Stimulated activated CD8-positive, alpha-beta memory T cell treated with anti-CD3 and anti-CD28 coated beads, Interleukin-4, amount 100 ng/mL, for 24 hours (primary cell): ENCODE measurements around the gene TOLLIP.
"Not testable (repeated sequence)": the region's sequence is repeated elsewhere in the genome, so short reads cannot be mapped to it uniquely, and the experiment has no call there.

Source experiments
- DNase-seq: peaks from one replicate; pipeline ENCODE4 v3.0.0-alpha.2; 2020; ENCODE audit warnings: low read depth

TOLLIP gene

DNA sequence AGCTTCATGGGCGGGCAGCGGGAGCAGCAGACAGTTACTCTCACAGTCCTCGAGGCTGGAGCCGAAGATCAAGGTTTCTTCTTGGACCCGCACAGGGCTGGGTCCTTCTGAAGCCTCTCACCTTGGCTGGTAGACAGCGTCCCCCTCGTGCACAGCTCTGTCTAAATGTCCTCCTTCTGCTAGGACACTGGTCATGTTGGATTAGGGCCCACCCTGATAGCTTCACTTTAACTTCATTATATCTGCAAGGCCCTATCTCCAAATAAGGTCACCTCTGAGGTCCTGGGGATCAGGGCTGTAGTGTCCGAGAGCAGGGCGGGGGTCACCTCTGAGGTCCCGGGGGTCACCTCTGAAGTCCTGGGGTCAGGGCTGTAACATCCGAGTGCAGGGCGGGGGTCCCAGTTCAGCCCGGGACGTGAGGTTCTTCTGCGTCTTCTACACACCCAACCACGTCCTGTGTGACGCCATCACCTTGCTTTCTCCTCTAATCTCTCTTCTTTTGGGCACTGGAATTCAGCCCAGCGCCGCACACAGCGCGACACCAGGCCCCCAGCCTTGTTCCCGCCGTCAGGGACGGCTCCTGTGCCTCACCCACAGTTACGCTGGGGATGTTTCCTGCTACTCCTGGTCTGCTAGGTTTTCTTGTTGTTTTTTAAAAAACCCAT is 34.1 kb upstream of the TOLLIP start:
- no peak for DNase-seq

DNA sequence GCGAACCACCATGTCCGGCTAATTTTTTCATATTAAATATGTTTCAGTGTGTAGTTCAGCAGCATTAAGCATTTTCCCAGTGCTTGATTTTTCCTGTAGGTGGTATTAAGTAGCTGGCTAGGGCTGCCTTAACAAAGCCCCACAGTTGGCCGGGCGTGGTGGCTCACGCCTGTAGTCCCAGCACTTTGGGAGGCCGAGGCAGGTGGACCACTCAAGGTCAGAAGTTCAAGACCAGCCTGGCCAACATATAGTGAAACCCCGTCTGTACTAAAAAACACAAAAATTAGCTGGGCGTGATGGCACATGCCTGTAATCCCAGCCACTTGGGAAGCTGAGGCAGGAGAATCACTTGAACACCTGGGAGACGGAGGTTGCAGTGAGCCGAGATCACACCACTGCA is 33.5 kb upstream of the TOLLIP start:
- DNase-seq, result no peak

GRCh38 chr11:1341928-1342524 is 32.6 kb upstream of the TOLLIP start:
- no peak for DNase-seq

GRCh38 chr11:1341226-1341625 is 31.8 kb upstream of the TOLLIP start:
- not testable (repeated sequence) for DNase-seq

DNA sequence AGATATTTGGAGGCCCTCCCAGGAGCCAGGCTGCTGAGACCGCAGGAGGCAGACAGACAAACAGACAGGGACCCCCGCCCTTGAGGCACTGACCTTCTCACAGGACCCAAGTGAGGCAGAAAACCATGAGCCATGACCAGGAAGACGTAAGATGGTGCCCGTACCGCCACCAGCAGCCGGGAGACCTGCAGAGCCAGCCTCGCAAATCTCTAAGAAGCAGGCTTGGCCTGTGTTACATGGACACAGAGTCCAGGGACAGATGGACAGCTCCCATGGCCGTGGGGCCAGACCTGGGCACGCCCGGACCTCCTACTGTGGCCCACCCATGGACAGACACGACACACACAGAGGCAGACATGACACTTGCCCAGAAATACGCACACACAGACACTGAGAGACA is 30.7 kb upstream of the TOLLIP start:
- DNase-seq, result no peak

GRCh38 chr11:1339066-1339675 is 29.7 kb upstream of the TOLLIP start:
- DNase-seq, result no peak

- no peak for DNase-seq
Observed at GRCh38 chr11:1338201-1339065, 29.0 kb upstream of the TOLLIP start.

DNA sequence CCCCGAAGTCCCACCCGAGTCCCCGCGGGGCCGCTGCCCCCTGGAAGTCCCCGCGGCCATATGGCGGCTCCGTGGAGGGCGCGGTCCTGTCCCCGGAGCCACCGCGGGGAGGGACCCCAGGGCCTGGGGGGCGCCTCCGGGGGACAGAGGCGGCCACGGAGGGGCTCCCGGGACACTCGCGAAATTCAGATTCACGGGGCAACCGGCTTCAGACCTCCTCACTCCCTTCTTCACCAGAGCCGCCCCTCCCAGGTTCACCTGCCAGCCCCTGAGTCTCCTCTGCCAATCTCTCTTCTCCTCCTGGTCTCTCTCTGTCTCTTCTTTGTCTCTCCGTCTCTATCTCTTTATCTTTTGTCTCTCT is 28.2 kb upstream of the TOLLIP start:
- DNase-seq, result no peak

GRCh38 chr11:1336836-1337646 is 27.6 kb upstream of the TOLLIP start:
- no peak for DNase-seq

- DNase-seq, result peak; percentile 26
Observed at GRCh38 chr11:1335811-1336761, 26.7 kb upstream of the TOLLIP start.

DNA sequence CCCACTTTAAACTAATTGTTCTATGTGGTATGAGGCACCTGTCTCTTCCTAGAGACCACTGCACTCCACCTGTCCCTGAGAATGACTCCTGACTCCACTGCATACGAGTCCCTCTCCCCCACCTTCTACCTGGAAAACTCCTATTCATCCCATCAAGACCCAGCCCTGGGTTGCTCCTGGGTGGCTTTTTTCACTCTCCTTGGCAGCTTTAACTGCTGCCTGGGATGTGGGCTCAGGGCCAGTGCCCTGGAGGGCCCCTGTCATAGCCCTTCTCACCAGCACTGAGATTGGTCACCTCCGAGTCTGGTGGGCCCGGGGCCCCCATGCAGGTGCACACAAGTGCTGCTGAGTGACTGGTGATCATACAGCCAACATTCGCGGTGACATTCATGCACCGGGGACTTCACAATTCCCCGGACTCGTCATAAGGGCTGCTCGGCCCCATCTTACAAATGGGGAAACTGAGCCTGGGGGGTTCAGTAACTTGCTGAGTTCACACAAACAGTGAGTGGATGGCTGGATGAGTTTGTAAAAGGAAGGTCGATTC is 25.9 kb upstream of the TOLLIP start:
- DNase-seq, result no peak

GRCh38 chr11:1333860-1334259 is 24.4 kb upstream of the TOLLIP start:
- no peak for DNase-seq

GRCh38 chr11:1333091-1333772 is 23.8 kb upstream of the TOLLIP start:
- DNase-seq, result no peak

DNA sequence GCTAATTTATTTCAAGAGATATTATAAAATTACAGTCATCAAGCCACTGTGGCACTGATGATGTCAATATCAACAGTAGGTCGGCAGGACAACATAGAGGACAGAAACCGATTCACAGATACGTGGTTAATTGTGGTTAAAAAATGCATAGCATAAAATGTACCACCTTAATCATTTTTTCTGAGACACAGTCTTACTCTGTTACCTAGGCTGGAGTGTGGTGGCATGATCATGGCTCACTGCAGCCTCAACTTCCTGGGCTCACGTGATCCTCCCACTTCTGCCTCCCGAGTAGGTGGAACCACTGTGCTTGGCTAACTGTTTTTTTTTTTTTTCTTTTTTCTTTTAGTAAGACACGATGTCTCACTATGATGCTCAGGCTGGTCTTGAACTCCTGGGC is 21.0 kb upstream of the TOLLIP start:
- no peak for DNase-seq

- DNase-seq, result no peak
Observed at GRCh38 chr11:1327064-1327460, 17.6 kb upstream of the TOLLIP start.

DNA sequence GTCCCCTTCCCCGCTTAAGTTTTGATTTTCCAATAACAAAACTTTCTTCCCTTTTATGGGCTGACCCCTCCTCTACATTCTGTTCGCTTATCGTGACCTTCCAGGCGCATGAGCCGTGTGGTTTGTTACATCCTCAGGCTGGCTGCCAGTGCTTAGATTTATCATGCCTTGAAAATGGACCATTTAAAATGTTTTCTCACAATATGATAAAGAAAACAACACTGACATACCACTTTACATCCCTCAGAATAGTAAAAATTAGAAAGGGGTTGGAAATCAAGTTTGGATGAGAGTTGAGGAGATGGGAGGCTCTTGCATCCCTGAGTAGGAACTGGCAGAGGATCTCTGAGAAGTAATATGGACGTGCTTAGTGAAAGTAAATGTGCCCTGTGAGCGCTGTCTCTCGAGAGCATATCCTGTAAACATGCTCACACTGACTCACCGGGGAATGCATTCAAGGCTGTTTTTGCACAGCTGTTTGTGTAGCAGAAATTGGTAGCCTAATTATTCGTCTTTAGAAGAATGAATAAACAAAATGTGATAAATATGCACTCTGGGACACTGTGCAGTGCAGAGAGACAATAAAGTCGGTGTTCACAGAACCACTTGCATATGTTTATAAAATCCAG is 17.1 kb upstream of the TOLLIP start:
- no peak for DNase-seq

- DNase-seq, result no peak
Observed at GRCh38 chr11:1323774-1324173, 14.3 kb upstream of the TOLLIP start.

GRCh38 chr11:1317993-1318392 is 8.6 kb upstream of the TOLLIP start:
- DNase-seq, result no peak

DNA sequence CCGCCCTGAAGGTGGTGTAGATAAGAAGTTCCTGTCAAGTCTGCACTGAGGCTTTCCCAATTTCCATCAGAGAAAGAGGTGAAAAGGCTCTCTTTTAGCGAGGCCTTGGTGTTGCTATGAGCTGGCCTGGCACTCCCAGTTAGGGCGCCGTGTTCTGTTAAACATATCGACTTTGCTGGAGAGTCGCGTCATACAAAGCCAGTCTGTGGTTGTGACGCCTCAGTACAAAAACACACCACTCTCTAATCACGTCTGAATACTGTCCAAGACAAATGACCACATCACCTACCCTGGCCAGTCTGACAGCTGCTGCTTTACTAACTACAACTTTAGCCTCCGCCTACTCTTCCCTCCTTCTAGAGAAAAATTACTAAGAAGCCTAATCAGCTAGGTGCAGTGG is 8.0 kb upstream of the TOLLIP start:
- no peak for DNase-seq
